GM19240 (cell line): ENCODE data around the gene DHRS2.

Experiments used
- DNase-seq: peaks from one replicate; pipeline ENCODE4 v3.0.0; 2011; ENCODE audit warnings: low spot score; ENCODE audit not compliant: insufficient read length

The DHRS2 gene

DNA sequence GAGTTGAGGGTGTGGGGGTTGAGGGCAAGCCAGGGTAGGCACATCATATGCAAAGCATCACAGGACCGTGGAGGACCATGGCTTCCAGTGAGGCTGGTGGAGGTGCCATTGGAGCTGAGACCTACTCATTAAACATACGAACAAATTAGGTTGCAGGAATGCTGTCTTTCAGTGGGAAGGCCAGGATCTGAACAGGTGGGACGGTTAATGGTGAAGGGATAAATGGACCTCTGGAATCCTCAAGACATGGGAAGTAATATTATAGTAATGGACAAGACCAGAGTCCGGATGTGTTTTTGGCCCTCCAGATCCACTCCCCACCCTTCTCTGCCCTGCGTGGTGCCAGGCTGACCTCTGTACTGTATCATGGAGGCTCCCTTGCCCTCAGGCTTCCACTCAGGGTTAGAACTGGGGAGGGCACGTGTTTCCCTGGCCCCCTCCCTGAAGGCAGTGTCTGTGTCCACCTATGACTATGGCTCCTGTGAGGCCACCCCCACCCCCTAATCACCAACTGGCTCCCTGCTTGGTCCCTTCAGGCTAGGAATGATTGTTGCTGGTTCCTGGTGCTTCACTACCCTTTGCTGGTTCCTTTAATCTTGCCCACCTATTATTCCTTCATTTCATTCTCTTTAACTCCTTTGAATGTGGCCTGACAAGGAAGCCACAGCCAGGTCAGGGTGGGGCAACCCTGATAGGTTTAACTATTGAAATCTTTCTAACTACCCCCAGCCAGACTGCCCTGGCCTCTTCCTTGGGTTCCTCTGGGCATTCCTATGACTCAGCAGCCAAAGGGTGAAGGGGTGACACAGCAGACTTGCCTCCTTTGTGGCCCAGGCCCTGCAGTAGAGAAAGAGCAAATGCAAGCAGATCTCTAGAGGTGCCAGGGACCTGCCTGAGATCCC lies 10.7 kb downstream of the DHRS2 start:
- DNase-seq: no peak

DNA sequence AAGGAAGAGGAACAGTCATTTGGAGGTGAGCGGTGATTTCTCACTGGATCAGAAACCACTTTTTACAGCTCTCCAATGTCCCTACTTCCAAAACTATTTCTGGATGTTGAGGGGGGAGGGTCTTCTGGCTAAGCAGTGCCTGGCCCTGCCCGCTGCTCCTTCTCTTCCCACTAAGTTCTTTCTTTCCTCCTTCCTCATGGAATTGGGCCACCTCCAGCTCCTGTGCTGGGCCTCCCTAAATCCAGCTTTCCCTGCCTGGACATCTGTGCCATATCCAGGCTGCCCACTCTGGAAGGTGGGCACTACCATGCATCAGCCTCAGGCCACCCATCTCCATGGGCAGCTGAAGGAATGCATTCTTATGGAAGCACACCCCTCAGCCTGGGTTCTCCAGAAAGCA lies 11.5 kb downstream of the DHRS2 start:
- DNase-seq: no peak

DNA sequence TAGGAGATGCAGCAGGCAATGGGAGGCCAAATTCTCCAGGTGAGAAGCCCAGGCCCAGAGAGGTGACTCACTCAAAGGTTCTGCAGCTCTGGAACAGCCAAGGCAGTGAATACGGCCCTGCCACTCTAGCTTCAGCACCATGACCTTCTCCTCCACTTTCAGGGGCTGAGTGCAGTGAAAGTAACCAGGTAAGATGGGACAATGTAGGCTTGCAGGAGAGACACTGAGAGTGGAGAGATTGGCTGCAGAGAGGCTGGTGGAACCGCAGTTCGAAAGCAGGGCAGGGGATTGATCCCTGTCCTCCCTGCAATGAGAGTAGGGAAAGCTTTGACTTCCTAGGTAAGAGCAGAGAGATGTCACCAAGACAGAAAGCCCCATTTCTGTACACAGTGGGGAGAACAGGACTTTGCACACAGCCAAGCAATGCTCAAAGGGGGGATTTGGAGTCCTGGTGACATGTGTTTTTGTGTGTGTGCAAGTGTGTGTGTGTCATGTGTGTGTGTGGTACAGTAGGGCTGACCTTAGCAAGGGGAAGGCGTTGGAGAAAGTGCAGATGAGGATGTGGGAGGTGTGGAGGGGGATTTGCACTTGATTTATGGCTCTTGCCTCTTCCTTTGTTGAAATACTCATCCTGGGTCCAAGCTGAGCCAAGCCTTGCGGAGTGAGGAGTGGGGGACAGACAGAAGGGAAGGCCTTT lies 12.7 kb downstream of the DHRS2 start:
- no peak for DNase-seq

DNA sequence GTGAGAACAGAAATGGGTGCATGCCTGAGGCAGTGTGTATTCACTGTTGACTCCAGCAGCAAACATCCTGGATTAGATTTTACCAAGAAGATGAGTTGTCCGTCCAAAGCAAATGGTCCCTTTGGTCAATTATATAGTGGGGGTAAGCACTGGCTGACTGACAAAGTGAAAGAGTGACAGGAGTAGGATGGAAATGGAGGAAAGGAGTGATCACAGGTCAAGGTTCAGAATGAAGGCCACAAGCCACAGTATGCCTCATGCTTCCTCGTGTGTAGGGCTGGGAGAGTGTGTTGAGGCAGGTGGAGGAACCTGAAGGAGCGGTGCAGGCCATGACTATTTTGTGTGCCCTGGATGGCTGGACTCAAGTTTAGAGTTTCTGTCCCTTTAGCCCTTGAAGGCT lies 14.3 kb downstream of the DHRS2 start:
- no peak for DNase-seq

DNA sequence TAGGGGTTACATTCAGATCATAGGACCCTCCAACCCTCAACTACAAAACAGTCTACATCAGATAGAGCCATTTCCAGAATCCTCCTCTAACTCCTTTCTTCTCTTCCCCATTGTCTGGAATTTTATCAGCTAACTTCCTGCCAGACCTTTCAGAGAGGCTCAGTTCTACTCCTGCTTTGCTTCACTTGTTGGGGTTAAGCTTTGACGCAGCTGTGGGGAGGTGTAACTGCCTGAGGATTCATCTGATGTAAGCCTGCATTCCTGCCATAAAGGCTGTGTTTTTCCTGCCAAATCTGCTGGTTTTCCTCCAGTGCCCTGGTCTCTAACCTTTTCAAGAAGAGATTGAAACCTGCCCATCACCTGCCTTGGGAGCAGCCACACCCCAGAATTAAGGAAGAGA lies 16.9 kb downstream of the DHRS2 start:
- DNase-seq: no peak

DNA sequence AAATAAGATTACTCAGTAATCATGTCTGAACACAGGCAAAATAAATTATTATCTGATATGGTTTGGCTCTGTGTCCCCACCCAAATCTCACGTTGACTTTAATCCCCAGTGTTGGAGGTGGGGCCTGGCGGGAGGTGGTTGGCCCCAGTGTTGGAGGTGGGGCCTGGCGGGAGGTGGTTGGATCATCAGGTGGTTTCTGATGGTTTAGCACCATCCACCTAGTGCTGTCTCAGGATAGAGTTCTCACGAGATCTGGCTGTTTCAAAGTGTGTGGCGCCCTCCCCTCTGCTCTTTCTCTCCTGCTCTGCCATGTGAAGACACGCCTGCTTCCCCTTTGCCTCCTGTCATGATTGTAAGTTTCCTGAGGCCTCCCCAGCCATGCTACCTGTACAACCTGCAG lies 18.1 kb downstream of the DHRS2 start:
- DNase-seq: no peak

- DNase-seq: no peak
Measured at GRCh38 chr14:23657959-23658470, 21.9 kb downstream of the DHRS2 start.

GRCh38 chr14:23660290-23661226 lies 24.4 kb downstream of the DHRS2 start:
- DNase-seq: peak; percentile 26

DNA sequence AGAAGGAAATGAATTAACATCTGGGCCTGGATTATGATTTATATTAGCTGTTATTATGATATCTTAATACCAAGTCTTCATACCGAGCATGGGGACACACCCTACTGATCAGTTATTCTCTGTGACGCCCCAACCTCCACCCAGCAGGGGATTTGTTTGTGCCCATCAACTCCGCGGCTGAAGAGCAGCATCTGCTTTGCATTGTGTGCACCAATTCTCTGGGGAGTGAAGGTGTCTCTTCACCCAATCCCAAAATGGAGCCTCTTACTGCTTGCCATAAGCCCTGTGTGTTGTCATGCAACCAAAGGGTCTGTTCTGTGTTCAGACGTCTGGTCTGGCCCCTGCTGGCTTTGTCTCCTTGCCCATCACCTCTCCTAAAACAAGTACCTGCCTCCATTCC lies 25.4 kb downstream of the DHRS2 start:
- no peak for DNase-seq

DNA sequence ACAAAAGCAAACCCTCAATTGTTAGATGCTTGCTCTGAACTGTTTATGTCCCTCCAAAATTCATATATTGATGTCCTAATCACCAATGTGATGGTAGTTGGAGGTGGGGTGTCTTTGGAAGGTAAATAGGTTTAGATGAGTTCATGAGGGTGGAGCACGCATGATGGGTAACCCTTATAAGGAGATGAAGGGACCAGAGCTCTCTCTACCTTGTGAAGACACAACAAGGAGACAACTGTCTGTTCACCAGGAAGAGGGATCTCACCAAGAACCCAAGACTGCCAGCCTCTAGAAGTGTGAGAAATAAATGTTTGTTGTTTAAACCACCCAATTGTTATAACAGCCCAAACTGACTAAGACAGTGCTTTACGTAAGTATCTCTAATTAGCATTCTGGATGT lies 27.0 kb downstream of the DHRS2 start:
- DNase-seq: no peak

GRCh38 chr14:23663711-23664110 lies 27.5 kb downstream of the DHRS2 start:
- no peak for DNase-seq

- no peak for DNase-seq
Measured at GRCh38 chr14:23664207-23664885, 28.2 kb downstream of the DHRS2 start.

- DNase-seq: no peak
Measured at GRCh38 chr14:23665302-23666016, 29.3 kb downstream of the DHRS2 start.

- no peak for DNase-seq
Measured at GRCh38 chr14:23667134-23667533, 31.0 kb downstream of the DHRS2 start.

GRCh38 chr14:23669441-23669840 lies 33.3 kb downstream of the DHRS2 start:
- DNase-seq: no peak

DNA sequence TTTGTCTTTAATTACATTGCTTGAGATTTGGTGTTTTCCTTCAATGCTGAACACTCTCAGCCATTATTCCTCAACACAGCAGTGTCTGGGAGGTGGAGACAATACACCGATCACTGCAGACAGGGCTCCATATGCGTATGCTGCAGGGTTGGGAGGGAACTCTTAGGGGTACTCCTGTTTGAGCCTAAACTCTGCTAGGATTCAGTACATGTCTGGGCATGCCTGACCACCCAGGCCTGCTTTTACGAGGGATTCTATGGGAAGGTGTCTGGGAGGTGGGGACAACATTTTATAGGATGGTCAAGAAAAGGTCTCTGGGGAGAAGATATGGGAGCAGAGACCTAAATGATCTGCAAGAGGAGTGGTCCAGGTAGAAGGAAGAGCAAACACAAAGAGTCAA lies 34.3 kb downstream of the DHRS2 start:
- DNase-seq: no peak

- no peak for DNase-seq
Measured at GRCh38 chr14:23672200-23672599, 36.0 kb downstream of the DHRS2 start.

DNA sequence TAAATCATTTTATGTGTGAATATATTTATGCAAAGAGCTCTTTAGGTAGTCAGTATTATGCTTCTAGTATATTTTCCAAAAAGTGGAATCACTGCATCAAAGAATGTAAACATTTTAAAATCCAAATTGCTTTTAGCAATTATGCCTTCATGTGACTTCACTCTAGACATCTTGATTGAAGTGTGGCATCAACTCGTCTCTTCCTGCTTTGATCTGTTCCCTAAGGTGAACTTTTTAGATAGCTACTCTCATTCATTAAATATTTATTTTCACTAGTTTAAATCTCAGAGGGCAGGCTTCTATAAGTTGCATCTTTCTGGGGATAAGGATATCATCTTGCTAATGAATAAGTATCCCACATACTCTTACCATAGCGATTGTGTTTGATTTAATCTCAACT lies 39.2 kb downstream of the DHRS2 start:
- no peak for DNase-seq

- DNase-seq: no peak
Measured at GRCh38 chr14:23675906-23676305, 39.7 kb downstream of the DHRS2 start.

DNA sequence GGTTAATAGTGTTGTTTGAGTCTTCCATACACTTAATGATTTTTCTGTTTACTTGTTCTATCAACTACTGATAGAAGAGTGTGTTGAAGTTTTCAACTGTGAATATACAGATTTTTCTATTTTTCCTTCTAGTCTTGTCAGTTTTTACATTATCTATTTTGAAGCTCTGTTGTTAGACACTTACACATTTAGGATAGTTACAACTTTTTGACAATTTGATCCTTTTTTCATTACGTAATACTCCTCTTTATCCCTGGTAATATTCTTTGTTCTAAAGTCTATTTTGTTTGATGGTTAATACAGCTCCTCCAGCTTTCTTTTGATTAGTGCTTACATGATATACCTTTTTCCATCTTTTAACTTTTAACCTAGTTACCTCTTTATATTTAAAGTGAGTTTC lies 45.2 kb downstream of the DHRS2 start:
- no peak for DNase-seq
